K562 (cell line): ENCODE results near the gene LAGE3.

Experiments used
- CHD1 ChIP-seq: fragments of 200-600 bp; sonication (generic); IDR thresholded peaks from one replicate; pipeline ENCODE4 v1.6.1; 2012; ENCODE audit warnings: mild to moderate bottlenecking, moderate library complexity, low read length, inconsistent platforms
- CTCF ChIP-seq, 3 experiments: IDR thresholded peaks in 2 of 3; conservative IDR thresholded peaks in 1 of 3; 2 replicates each; pipeline ENCODE4 v1.5.1; 2011 to 2012; ENCODE audit warnings: low read length in 3 of 3, mild to moderate bottlenecking in 3 of 3, control low read depth in 2 of 3, improper control_type of control experiment in 1 of 3, inconsistent platforms in 1 of 3, low read depth in 1 of 3, mixed read lengths in 1 of 3, moderate library complexity in 1 of 3; ENCODE audit not compliant: insufficient read depth in 2 of 3
- EZH2 ChIP-seq: IDR thresholded peaks from 2 replicates; pipeline ENCODE4 v1.6.1; 2012; ENCODE audit warnings: low read depth, mild to moderate bottlenecking, inconsistent platforms, low read length, borderline replicate concordance
- GABPA ChIP-seq: fragments of 200-800 bp; sonication (Bioruptor generic); conservative IDR thresholded peaks from 2 replicates; pipeline ENCODE4 v1.6.1; 2016; ENCODE audit warnings: low read depth, missing genetic modification characterization, missing compliant biosample characterization
- HMGXB4 ChIP-seq: sonication (generic); formaldehyde crosslinking; IDR thresholded peaks from 2 replicates; pipeline ENCODE4 v1.8.1; 2023; ENCODE audit warnings: mild to moderate bottlenecking, missing genetic modification reagents
- MXD1 ChIP-seq: fragments of 250-450 bp; sonication (Bioruptor Pico); IDR thresholded peaks from 2 replicates; pipeline ENCODE4 v1.8.0; 2021; ENCODE audit warnings: borderline replicate concordance, mild to moderate bottlenecking, moderate library complexity; ENCODE audit not compliant: poor library complexity, severe bottlenecking
- MXI1 ChIP-seq: IDR thresholded peaks from 2 replicates; pipeline ENCODE4 v1.6.1; 2011; ENCODE audit warnings: low read depth, mild to moderate bottlenecking, improper control_type of control experiment, low read length
- PRDM10 ChIP-seq: fragments of 450-650 bp; IDR thresholded peaks from 2 replicates; pipeline ENCODE4 v1.6.1; 2018; ENCODE audit not compliant: partially characterized antibody
- SMARCE1 ChIP-seq: fragments of 450-650 bp; IDR thresholded peaks from 2 replicates; pipeline ENCODE4 v1.7.1; 2016; ENCODE audit warnings: mild to moderate bottlenecking
- YY1 ChIP-seq, 3 experiments: IDR thresholded peaks; 2 replicates each; pipeline ENCODE4 v1.6.1; 2011; ENCODE audit warnings: low read length in 2 of 3, mild to moderate bottlenecking in 2 of 3, moderate library complexity in 2 of 3, borderline replicate concordance in 1 of 3, control low read depth in 1 of 3, low read depth in 1 of 3; ENCODE audit not compliant: insufficient read depth in 3 of 3, insufficient replicate concordance in 2 of 3, control insufficient read depth in 1 of 3, insufficient read length in 1 of 3; ENCODE audit errors: extremely low read depth in 1 of 3

- TF ChIP-seq CTCF (IDR thresholded peaks at IDR 0.05 in 2 of 3, conservative IDR thresholded peaks at IDR 0.05 in 1 of 3; ENCODE audit: insufficient read depth in 2 of 3, low read depth in 1 of 3, low read length in 3 of 3), result peak in 2 of 3 experiments; percentile 17 to 20; a peak in 2 of 6 replicates
- no peak for TF ChIP-seq MXD1 (CRISPR knock-in tag)
- no peak for TF ChIP-seq MXI1
- peak; percentile 22 for TF ChIP-seq PRDM10
- TF ChIP-seq EZH2, result no peak
- TF ChIP-seq HMGXB4, result no peak
- peak; percentile 64 to 95 (median 88) for TF ChIP-seq YY1 (IDR thresholded peaks at IDR 0.05; ENCODE audit: borderline replicate concordance in 1 of 3, control insufficient read depth in 1 of 3, extremely low read depth in 1 of 3, insufficient read depth in 3 of 3, insufficient read length in 1 of 3, insufficient replicate concordance in 2 of 3, low read depth in 1 of 3, low read length in 2 of 3)
- TF ChIP-seq GABPA (tag), result no peak
- TF ChIP-seq SMARCE1, result 0 out of 2 replicates have a peak, but pooled peaks have one; percentile 28
- TF ChIP-seq CHD1, result no peak
Observed at GRCh38 chrX:154428176-154429171, 50.6 kb downstream of the LAGE3 start, which contains the start of gene ATP6AP1.
